Mesendoderm (in vitro differentiated cells): ENCODE results near the gene SOX18. TPM values are rescaled to one million over a fixed set of nuclear protein-coding genes. Genes with fewer than 3 reads are reported as not detected.

Experiments used
- DNase-seq: peaks from one replicate; pipeline ENCODE4 v3.0.0; 2013
- H2AK5ac ChIP-seq: 2 replicates; pipeline ENCODE4 v1.6.1; 2013; ENCODE audit warnings: low read length, inconsistent platforms
- H2BK120ac ChIP-seq: 2 replicates; pipeline ENCODE4 v1.6.1; 2013; ENCODE audit warnings: low read depth, mild to moderate bottlenecking, low read length, moderate library complexity, mixed read lengths
- H2BK15ac ChIP-seq: replicated peaks from 2 replicates; pipeline ENCODE4 v1.6.1; 2013; ENCODE audit warnings: low read depth, mild to moderate bottlenecking, moderate library complexity
- H2BK5ac ChIP-seq: 2 replicates; pipeline ENCODE4 v1.6.1; 2013; ENCODE audit warnings: low read length, inconsistent platforms
- H3K18ac ChIP-seq: 2 replicates; pipeline ENCODE4 v1.6.1; 2013; ENCODE audit warnings: mild to moderate bottlenecking, low read length, mixed read lengths
- H3K23ac ChIP-seq: one replicate; pipeline ENCODE4 v1.6.1; 2013; ENCODE audit warnings: low read length
- H3K27ac ChIP-seq: 2 replicates; pipeline ENCODE4 v1.5.1; 2013; ENCODE audit warnings: low read depth, mild to moderate bottlenecking, inconsistent platforms, low read length, moderate library complexity
- H3K27me3 ChIP-seq: 2 replicates; pipeline ENCODE4 v1.6.1; 2013; ENCODE audit warnings: low read length, control low read depth, mild to moderate bottlenecking, inconsistent platforms; ENCODE audit not compliant: insufficient read depth, poor library complexity
- H3K36me3 ChIP-seq: 2 replicates; pipeline ENCODE4 v1.6.1; 2013; ENCODE audit warnings: low read length, inconsistent platforms; ENCODE audit not compliant: control insufficient read depth, insufficient read depth
- H3K4ac ChIP-seq: one replicate; pipeline ENCODE4 v1.6.1; 2013; ENCODE audit warnings: low read depth, mild to moderate bottlenecking, low read length, moderate library complexity
- H3K4me1 ChIP-seq: 2 replicates; pipeline ENCODE4 v1.6.1; 2013; ENCODE audit warnings: low read depth, low read length, inconsistent platforms; ENCODE audit not compliant: control insufficient read depth
- H3K4me2 ChIP-seq: 2 replicates; pipeline ENCODE4 v1.6.1; 2013; ENCODE audit warnings: low read length
- H3K4me3 ChIP-seq: 2 replicates; pipeline ENCODE4 v1.5.1; 2013; ENCODE audit warnings: mild to moderate bottlenecking, low read length
- H3K56ac ChIP-seq: one replicate; pipeline ENCODE4 v1.6.1; 2013; ENCODE audit warnings: low read length
- H3K79me1 ChIP-seq: 2 replicates; pipeline ENCODE4 v1.6.1; 2013; ENCODE audit warnings: low read length, inconsistent platforms
- H3K79me2 ChIP-seq: 2 replicates; pipeline ENCODE4 v1.6.1; 2013; ENCODE audit warnings: mild to moderate bottlenecking, low read length; ENCODE audit not compliant: control insufficient read depth, insufficient read depth
- H3K9ac ChIP-seq: 2 replicates; pipeline ENCODE4 v1.6.1; 2013; ENCODE audit warnings: low read length, inconsistent platforms
- H4K5ac ChIP-seq: one replicate; pipeline ENCODE4 v1.6.1; 2013; ENCODE audit warnings: low read length
- H4K8ac ChIP-seq: one replicate; pipeline ENCODE4 v1.6.1; 2013; ENCODE audit warnings: low read depth, mild to moderate bottlenecking, control low read depth, low read length, moderate library complexity
- WGBS: extraction: QIAGEN DNeasy Blood & Tissue Kit; methylation state at CpG from one replicate; pipeline ENCODE4 v1.1.7; 2013; ENCODE audit warnings: low lambda C conversion rate, missing lambda C conversion rate; ENCODE audit not compliant: insufficient coverage; ENCODE audit errors: extremely low coverage; 5-methylcytosine and 5-hydroxymethylcytosine counted together
- polyA plus RNA-seq, 2 experiments: library from polyadenylated mRNA; stranded (reverse); fragments of 200-250 nt; gene quantifications; one replicate each; pipeline ENCODE4 v1.2.3, GENCODE V29; 2013

Gene SOX18
- polyA plus RNA-seq (2013, experiment 1 of 2) = 2.0 TPM
- polyA plus RNA-seq (2013, experiment 2 of 2) = 2.1 TPM

DNA sequence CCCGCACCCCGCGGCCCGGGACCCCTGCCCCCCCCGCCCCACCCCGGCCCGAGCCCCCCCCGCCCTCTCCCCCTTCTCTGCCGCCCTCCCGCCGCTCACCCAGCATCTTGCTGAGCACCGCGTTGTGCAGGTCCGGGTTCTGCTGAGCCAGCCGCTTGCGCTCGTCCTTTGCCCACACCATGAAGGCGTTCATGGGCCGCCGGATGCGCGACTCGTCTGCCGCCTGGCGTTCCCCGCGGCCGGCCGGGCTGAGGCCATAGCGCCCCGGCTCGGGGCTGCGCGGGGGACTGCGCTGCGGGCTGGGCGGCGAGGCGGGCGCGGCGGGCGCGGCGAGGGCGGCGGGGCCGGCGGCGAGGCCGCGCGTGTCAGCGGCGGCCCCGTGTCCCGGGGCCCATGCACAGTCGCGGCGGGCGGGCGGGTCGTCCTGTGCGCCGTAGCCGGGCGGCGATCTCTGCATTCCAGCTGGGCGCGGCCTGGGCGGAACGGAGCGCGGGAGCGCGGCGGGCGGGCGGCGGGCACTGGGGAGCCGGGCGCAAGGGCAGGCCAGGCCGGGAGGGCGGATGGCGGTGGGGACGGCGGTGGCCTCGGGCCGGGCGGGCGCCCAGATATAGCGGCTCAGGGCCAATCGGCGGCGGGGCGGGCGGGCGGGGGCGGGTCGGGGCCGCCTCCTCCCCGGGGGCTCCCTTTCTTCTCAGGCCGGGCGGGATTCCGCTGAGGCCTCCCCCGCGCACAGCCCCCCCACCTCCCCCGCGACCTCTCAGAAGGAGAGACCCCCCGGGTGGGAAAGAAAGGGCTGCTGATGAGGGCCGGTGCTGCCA, at the start of gene SOX18:
TSS of gene SOX18 (minus strand) at position 580 of the 818 bp plus-strand sequence. CDS start at position 457, 123 bp downstream.
- peak within 1 kb of the TSS; percentile 14 for H3K4me2 ChIP-seq
- no peak within 1 kb of the TSS for H4K8ac ChIP-seq
- no peaks in the 10 kb centered on the region for H3K36me3 ChIP-seq
- H3K4me1 ChIP-seq = peaks cover 10% of the 10 kb centered on the region
- no peak within 1 kb of the TSS for H3K4me3 ChIP-seq
- H3K79me1 ChIP-seq = no peaks in the 10 kb centered on the region
- H3K27ac ChIP-seq = no peak within 1 kb of the TSS
- H3K9ac ChIP-seq = peak within 1 kb of the TSS; percentile 45
- no peak within 1 kb of the TSS for H2BK15ac ChIP-seq
- H2BK5ac ChIP-seq = no peak within 1 kb of the TSS
- peak within 1 kb of the TSS; percentile 43 for H3K18ac ChIP-seq
- no peak within 1 kb of the TSS for H2BK120ac ChIP-seq
- peak; percentile 69 for DNase-seq
- no peaks in the 10 kb centered on the region for H3K79me2 ChIP-seq
- no peak within 1 kb of the TSS for H4K5ac ChIP-seq
- H3K23ac ChIP-seq = no peak within 1 kb of the TSS
- no peak within 1 kb of the TSS for H2AK5ac ChIP-seq
- no peak within 1 kb of the TSS for H3K4ac ChIP-seq
- WGBS = no CpG with 5 or more reads among the region's 111 CpGs
- peak within 1 kb of the TSS; percentile 67 for H3K56ac ChIP-seq
- H3K27me3 ChIP-seq = peaks cover 8% of the 10 kb centered on the region

GRCh38 chr20:64098471-64099013, 49.1 kb upstream of the SOX18 start:
- Histone ChIP-seq H3K27ac (no peak overlapping the region), H4K5ac (no peak overlapping the region), H2BK15ac (no peak overlapping the region), H3K56ac (no peak overlapping the region), H3K9ac (no peak overlapping the region), H3K36me3 (no peaks in the 10 kb centered on the region), H2AK5ac (no peak overlapping the region), H3K79me1 (no peaks in the 10 kb centered on the region), H3K18ac (no peak overlapping the region), H2BK5ac (no peak overlapping the region), H2BK120ac (no peak overlapping the region), H3K27me3 (no peaks in the 10 kb centered on the region), H3K4me3 (no peak overlapping the region), H3K79me2 (no peaks in the 10 kb centered on the region), H3K4me2 (no peak overlapping the region), H3K23ac (no peak overlapping the region), H3K4ac (no peak overlapping the region), H3K4me1 (no peaks in the 10 kb centered on the region), H4K8ac (no peak overlapping the region)
- WGBS = no CpG with 5 or more reads among the region's 28 CpGs
- no peak for DNase-seq

GRCh38 chr20:64096535-64096934, 47.1 kb upstream of the SOX18 start:
- H3K4ac ChIP-seq = no peak overlapping the region
- no peak overlapping the region for H2BK120ac ChIP-seq
- H3K4me3 ChIP-seq = no peak overlapping the region
- WGBS = no CpG with 5 or more reads among the region's 6 CpGs
- H3K79me1 ChIP-seq = no peaks in the 10 kb centered on the region
- no peak overlapping the region for H3K9ac ChIP-seq
- H3K27me3 ChIP-seq = no peaks in the 10 kb centered on the region
- H4K5ac ChIP-seq = no peak overlapping the region
- H3K79me2 ChIP-seq = no peaks in the 10 kb centered on the region
- no peak overlapping the region for H3K27ac ChIP-seq
- H3K56ac ChIP-seq = no peak overlapping the region
- no peak overlapping the region for H2BK15ac ChIP-seq
- H3K4me2 ChIP-seq = no peak overlapping the region
- H3K36me3 ChIP-seq = no peaks in the 10 kb centered on the region
- no peak overlapping the region for H2BK5ac ChIP-seq
- no peak for DNase-seq
- H3K23ac ChIP-seq = no peak overlapping the region
- no peaks in the 10 kb centered on the region for H3K4me1 ChIP-seq
- H3K18ac ChIP-seq = no peak overlapping the region
- no peak overlapping the region for H2AK5ac ChIP-seq
- no peak overlapping the region for H4K8ac ChIP-seq

- no peak overlapping the region for H3K4me3 ChIP-seq
Measured at GRCh38 chr20:64095927-64096326, 46.5 kb upstream of the SOX18 start.

GRCh38 chr20:64095455-64095854, 46.0 kb upstream of the SOX18 start:
- no peak for DNase-seq
- no peak overlapping the region for H3K27ac ChIP-seq
- H3K9ac ChIP-seq = no peak overlapping the region
- no peaks in the 10 kb centered on the region for H3K4me1 ChIP-seq
- no peaks in the 10 kb centered on the region for H3K79me2 ChIP-seq
- H2BK120ac ChIP-seq = no peak overlapping the region
- H4K5ac ChIP-seq = no peak overlapping the region
- H3K18ac ChIP-seq = no peak overlapping the region
- H3K36me3 ChIP-seq = no peaks in the 10 kb centered on the region
- H4K8ac ChIP-seq = no peak overlapping the region
- no peak overlapping the region for H3K23ac ChIP-seq
- H2AK5ac ChIP-seq = no peak overlapping the region
- no peak overlapping the region for H3K56ac ChIP-seq
- no peaks in the 10 kb centered on the region for H3K79me1 ChIP-seq
- H3K4me2 ChIP-seq = no peak overlapping the region
- no peak overlapping the region for H3K4ac ChIP-seq
- no peak overlapping the region for H2BK5ac ChIP-seq
- H3K4me3 ChIP-seq = no peak overlapping the region
- no CpG with 5 or more reads among the region's 4 CpGs for WGBS
- H3K27me3 ChIP-seq = no peaks in the 10 kb centered on the region
- H2BK15ac ChIP-seq = no peak overlapping the region

More at GRCh38 chr20:64095927-64096326, 46.5 kb upstream of the SOX18 start:
- Histone ChIP-seq H3K27me3 (no peaks in the 10 kb centered on the region), H2BK120ac (no peak overlapping the region), H3K36me3 (no peaks in the 10 kb centered on the region), H2AK5ac (no peak overlapping the region), H4K8ac (no peak overlapping the region), H3K27ac (no peak overlapping the region), H3K18ac (no peak overlapping the region), H3K4me2 (no peak overlapping the region), H3K9ac (no peak overlapping the region), H3K23ac (no peak overlapping the region), H2BK5ac (no peak overlapping the region), H3K56ac (no peak overlapping the region), H2BK15ac (no peak overlapping the region), H3K79me2 (no peaks in the 10 kb centered on the region), H3K4me1 (no peaks in the 10 kb centered on the region), H4K5ac (no peak overlapping the region), H3K4ac (no peak overlapping the region), H3K79me1 (no peaks in the 10 kb centered on the region)
- no peak for DNase-seq
- no CpG with 5 or more reads among the region's 11 CpGs for WGBS
